SK-N-SH (cell line): ENCODE data around the gene S100A9. TPM values are rescaled to one million over a fixed set of nuclear protein-coding genes. Genes with fewer than 3 reads are reported as not detected.
A peak's percentile ranks its signal among the peaks of the same experiment; 100 is the strongest.

Experiments
- CTCF ChIA-PET: fragments of 300-600, 350-600 bp; formaldehyde crosslinking; extraction: SDS; loops from one replicate; lab custom pipeline; 2021; lab: Yijun Ruan, JAX
- POLR2A ChIA-PET: fragments of 350-600 bp; sonication (Branson Sonifier 250); formaldehyde crosslinking; extraction: SDS; loops from one replicate; lab custom pipeline; 2020; ENCODE audit warnings: antibody characterized with exemption, inconsistent platforms; lab: Yijun Ruan, JAX
- DNase-seq: peaks from one replicate; pipeline ENCODE4 v3.0.0; 2012
- H2AFZ ChIP-seq: fragments of 200-600 bp; sonication (generic); 2 replicates; pipeline ENCODE4 v1.8.1; 2016; ENCODE audit warnings: antibody characterized with exemption, mild to moderate bottlenecking, low read depth
- H3F3A ChIP-seq: fragments of 200-600 bp; sonication (generic); replicated peaks from 2 replicates; pipeline ENCODE3; 2016; ENCODE audit warnings: antibody characterized with exemption, mild to moderate bottlenecking; ENCODE audit not compliant: insufficient read depth
- H3K27ac ChIP-seq, 2 experiments: fragments of 200-500 bp in 1 of 2; fragments of 200-600 bp in 1 of 2; sonication (Bioruptor generic) in 1 of 2; sonication (generic), shearing (Covaris generic) in 1 of 2; 2 replicates each; pipeline versions ENCODE4 v1.5.1 to v1.6.1; 2014 to 2016; ENCODE audit warnings: low read depth in 2 of 2, inconsistent platforms in 1 of 2, low read length in 1 of 2, mild to moderate bottlenecking in 1 of 2, mixed read lengths in 1 of 2
- H3K27me3 ChIP-seq: fragments of 200-600 bp; sonication (generic), shearing (Covaris generic); 2 replicates; pipeline ENCODE4 v1.6.1; 2016; ENCODE audit warnings: mixed run types; ENCODE audit not compliant: insufficient read depth
- H3K36me3 ChIP-seq, 2 experiments: fragments of 200-500 bp in 1 of 2; fragments of 200-600 bp in 1 of 2; sonication (Bioruptor generic) in 1 of 2; sonication (generic) in 1 of 2; replicated peaks in 1 of 2; 2 replicates each; pipeline versions ENCODE3 to v1.5.1; 2014 to 2016; ENCODE audit warnings: low read length in 1 of 2, mild to moderate bottlenecking in 1 of 2; ENCODE audit not compliant: insufficient read depth in 2 of 2, control insufficient read depth in 1 of 2
- H3K4me1 ChIP-seq, 2 experiments: fragments of 200-500 bp in 1 of 2; fragments of 200-600 bp in 1 of 2; sonication (Bioruptor generic) in 1 of 2; sonication (generic), shearing (Covaris generic) in 1 of 2; 2 replicates each; pipeline versions ENCODE4 v1.5.1 to v1.6.1; 2014 to 2016; ENCODE audit warnings: low read depth in 1 of 2, low read length in 1 of 2, mixed run types in 1 of 2; ENCODE audit not compliant: insufficient read depth in 2 of 2, control insufficient read depth in 1 of 2
- H3K4me2 ChIP-seq: fragments of 200-600 bp; sonication (generic), shearing (Covaris generic); 2 replicates; pipeline ENCODE4 v1.6.1; 2017; ENCODE audit warnings: mixed run types
- H3K4me3 ChIP-seq, 2 experiments: fragments of 200-500 bp in 1 of 2; fragments of 200-600 bp in 1 of 2; sonication (Bioruptor generic) in 1 of 2; sonication (generic), shearing (Covaris generic) in 1 of 2; 2 replicates each; pipeline versions ENCODE4 v1.5.1 to v1.8.1; 2014 to 2016; ENCODE audit warnings: low read depth in 2 of 2, inconsistent platforms in 1 of 2, low read length in 1 of 2, mild to moderate bottlenecking in 1 of 2, mixed read lengths in 1 of 2, moderate library complexity in 1 of 2
- H3K79me2 ChIP-seq: fragments of 200-600 bp; sonication (generic); 2 replicates; pipeline ENCODE4 v1.8.1; 2017; ENCODE audit warnings: mild to moderate bottlenecking; ENCODE audit not compliant: insufficient read depth
- H3K9ac ChIP-seq: fragments of 200-600 bp; sonication (generic); 2 replicates; pipeline ENCODE4 v1.6.1; 2017; ENCODE audit warnings: mixed run types
- H3K9me2 ChIP-seq: fragments of 200-600 bp; sonication (generic); 2 replicates; pipeline ENCODE4 v1.6.1; 2017; ENCODE audit warnings: mixed run types
- H3K9me3 ChIP-seq: fragments of 200-600 bp; sonication (generic); 2 replicates; pipeline ENCODE4 v1.6.1; 2017; ENCODE audit warnings: mixed run types, mild to moderate bottlenecking, moderate library complexity
- H4K20me1 ChIP-seq: fragments of 200-600 bp; sonication (generic); 2 replicates; pipeline ENCODE4 v1.6.1; 2017; ENCODE audit warnings: mild to moderate bottlenecking, mixed run types; ENCODE audit not compliant: insufficient read depth
- CTCF ChIP-seq: fragments of 200-600 bp; sonication (generic); IDR thresholded peaks from 2 replicates; pipeline ENCODE4 v1.6.1; 2017; ENCODE audit warnings: antibody characterized with exemption, mild to moderate bottlenecking, moderate library complexity
- EP300 ChIP-seq, 2 experiments: IDR thresholded peaks; 2 replicates each; pipeline versions ENCODE4 v1.4.0 to v1.6.1; 2012; ENCODE audit warnings: borderline replicate concordance in 1 of 2, low read depth in 1 of 2, low read length in 1 of 2
- FOXJ3 ChIP-seq: sonication (generic); formaldehyde crosslinking; IDR thresholded peaks from 2 replicates; pipeline ENCODE4 v1.5.1; 2020; ENCODE audit warnings: mild to moderate bottlenecking, missing genetic modification reagents
- GATA2 ChIP-seq: sonication (generic); formaldehyde crosslinking; IDR thresholded peaks from 2 replicates; pipeline ENCODE4 v1.5.0; 2020; ENCODE audit warnings: mild to moderate bottlenecking, missing genetic modification reagents
- IRF3 ChIP-seq: fragments of 150-350 bp; IDR thresholded peaks from 2 replicates; pipeline ENCODE4 v1.6.1; 2016; ENCODE audit warnings: mild to moderate bottlenecking, low read depth, low read length
- RAD21 ChIP-seq: IDR thresholded peaks from 2 replicates; pipeline ENCODE4 v1.6.1; 2012; ENCODE audit warnings: mild to moderate bottlenecking, low read length
- RCOR1 ChIP-seq: fragments of 150-350 bp; IDR thresholded peaks from 2 replicates; pipeline ENCODE4 v1.6.1; 2017; ENCODE audit warnings: antibody characterized with exemption, low read length
- REST ChIP-seq: IDR thresholded peaks from 2 replicates; pipeline ENCODE4 v1.6.1; 2012; ENCODE audit warnings: mild to moderate bottlenecking, low read depth, low read length, moderate library complexity
- RFX5 ChIP-seq: IDR thresholded peaks from 2 replicates; pipeline ENCODE4 v1.6.1; 2012; ENCODE audit warnings: mild to moderate bottlenecking, improper control_type of control experiment, low read length
- SMC3 ChIP-seq: IDR thresholded peaks from 2 replicates; pipeline ENCODE4 v1.6.1; 2012; ENCODE audit warnings: low read depth, low read length, improper control_type of control experiment
- TAF1 ChIP-seq: IDR thresholded peaks from 2 replicates; pipeline ENCODE4 v1.6.1; 2012; ENCODE audit warnings: low read depth, mild to moderate bottlenecking, low read length, moderate library complexity, borderline replicate concordance
- TCF12 ChIP-seq: IDR thresholded peaks from 2 replicates; pipeline ENCODE4 v1.4.0; 2012
- YY1 ChIP-seq: IDR thresholded peaks from 2 replicates; pipeline ENCODE4 v1.4.0; 2012; ENCODE audit warnings: low read depth, mild to moderate bottlenecking
- WGBS: methylation state at CpG from one replicate; pipeline ENCODE4 v1.1.6; 2017; ENCODE audit warnings: low lambda C conversion rate; 5-methylcytosine and 5-hydroxymethylcytosine counted together
- polyA plus RNA-seq, 3 experiments: library from polyadenylated mRNA; depleted of rRNA; stranded (reverse); fragments of >200 nt; gene quantifications; 2 replicates each; pipeline ENCODE4 v1.2.3, GENCODE V29; 2012

The S100A9 gene
- polyA plus RNA-seq, 1 of the 3 experiments (the other 2 are of a cell fraction), result not detected

- no peak overlapping the region; a peak in 1 of 4 replicates for H3K4me3 ChIP-seq
- TF ChIP-seq CTCF (peak; percentile 54), RCOR1 (no peak), TCF12 (no peak), RAD21 (peak; percentile 62), SMC3 (peak; percentile 44), EP300 (IDR thresholded peaks at IDR 0.05; ENCODE audit: borderline replicate concordance in 1 of 2, low read depth in 1 of 2, low read length in 1 of 2) (no peak)
- no peaks in the 10 kb centered on the region for H3K36me3 ChIP-seq
- peak; percentile 59 for DNase-seq
- H3K9ac ChIP-seq, result no peak overlapping the region
- H3K27ac ChIP-seq, result no peak overlapping the region
- no peak overlapping the region for H2AFZ ChIP-seq
- peaks cover 67% of the 10 kb centered on the region for H3K27me3 ChIP-seq
- no peak overlapping the region for H3K4me2 ChIP-seq
- WGBS, result 7% methylated on average over 8 of the region's 10 CpGs
- no peaks in the 10 kb centered on the region for H3K79me2 ChIP-seq
- H3K4me1 ChIP-seq, result no peaks in the 10 kb centered on the region
- H3K9me2 ChIP-seq, result no peaks in the 10 kb centered on the region
- POLR2A ChIA-PET, result no interaction called here
- H3K9me3 ChIP-seq, result no peaks in the 10 kb centered on the region
- H4K20me1 ChIP-seq, result no peaks in the 10 kb centered on the region
- H3F3A ChIP-seq, result peaks cover 4% of the 10 kb centered on the region
- CTCF ChIA-PET, result interaction anchor here (0.8 to 11.7 kb wide), 8 partner anchors 10 to 217 kb away, joined by 4 to 336 read pairs (median 4); no protein-coding TSS in a partner anchor
These were observed 2.1 kb upstream of the S100A9 start for GRCh38 chr1:153355445-153356071.

GRCh38 chr1:153356392-153357075, 1.1 kb upstream of the S100A9 start:
- Histone ChIP-seq H2AFZ (no peak overlapping the region), H3K9me3 (no peaks in the 10 kb centered on the region), H3K4me1 (no peaks in the 10 kb centered on the region), H3F3A (peaks cover 4% of the 10 kb centered on the region), H3K27me3 (peaks cover 58% of the 10 kb centered on the region), H3K4me3 (no peak overlapping the region), H3K9ac (no peak overlapping the region), H3K4me2 (no peak overlapping the region), H4K20me1 (no peaks in the 10 kb centered on the region), H3K9me2 (no peaks in the 10 kb centered on the region), H3K79me2 (no peaks in the 10 kb centered on the region), H3K27ac (no peak overlapping the region), H3K36me3 (no peaks in the 10 kb centered on the region)
- 26% methylated on average over 8 of the region's 8 CpGs for WGBS
- DNase-seq, result no peak
- ChIA-PET CTCF (interaction anchor here (1.2 to 11.7 kb wide), 3 partner anchors 13 to 143 kb away, joined by 4 to 336 read pairs (median 76); no protein-coding TSS in a partner anchor), POLR2A (no interaction called here)
- no peak for TF ChIP-seq RCOR1
- TF ChIP-seq IRF3, result no peak
- no peak for TF ChIP-seq FOXJ3 (CRISPR knock-in tag)
- TF ChIP-seq REST, result no peak
- no peak for TF ChIP-seq GATA2 (CRISPR knock-in tag)
- TF ChIP-seq TAF1, result no peak
- no peak for TF ChIP-seq YY1
- no peak for TF ChIP-seq RFX5
